ENCODE results near the gene PDCD5. TPM values are rescaled to one million over a fixed set of nuclear protein-coding genes. Genes with fewer than 3 reads are reported as not detected.

The PDCD5 gene
- total and polyA plus RNA-seq, 2 donors (not counting 3 experiments of a cell fraction or from before 2014, with no cell fraction given) = 51.7 to 154 TPM

GRCh38 chr19:32607479-32607878, 26.5 kb downstream of the PDCD5 start:
- H4K20me1 ChIP-seq (replicated peaks; ENCODE audit: control insufficient read depth, extremely low read depth, insufficient read depth, low read length) = no peaks in the 10 kb centered on the region
- FAIRE-seq (no peak), DNase-seq (ENCODE audit: low read depth, low spot score) (no peak)
- H3K36me3 ChIP-seq (ENCODE audit: control insufficient read depth in 2 of 2, extremely low read depth in 1 of 2, insufficient read depth in 2 of 2, low read length in 2 of 2) = peaks cover 5 to 20% of the 10 kb centered on the region in 2 experiments
- no peaks in the 10 kb centered on the region for H3K79me2 ChIP-seq (ENCODE audit: control insufficient read depth, insufficient read depth, low read length)
- H3K9ac ChIP-seq (replicated peaks; ENCODE audit: extremely low read depth, insufficient read depth, low read length) = no peak overlapping the region
- no peaks in the 10 kb centered on the region for H3K9me3 ChIP-seq (replicated peaks; ENCODE audit: control insufficient read depth, insufficient read depth, low read length)
- no peak overlapping the region for H3K4me3 ChIP-seq (replicated peaks in 1 of 3; ENCODE audit: insufficient read depth in 1 of 3, low read depth in 1 of 3, low read length in 3 of 3)
- H3K27me3 ChIP-seq (ENCODE audit: control insufficient read depth in 2 of 2, insufficient read depth in 2 of 2, low read length in 2 of 2) = no peaks in the 10 kb centered on the region
- no TSS peak for BruUV-seq (replicated peaks)
- no peak for TF ChIP-seq MYC (IDR thresholded peaks at IDR 0.05; ENCODE audit: low read depth, low read length)
- no peak for TF ChIP-seq POLR2A (IDR thresholded peaks at IDR 0.05; ENCODE audit: low read depth, low read length)
- TF ChIP-seq GATA2 (IDR thresholded peaks at IDR 0.05; ENCODE audit: insufficient read depth, insufficient read length, low read depth, low read length) = no peak
- TF ChIP-seq, protein P1, sequence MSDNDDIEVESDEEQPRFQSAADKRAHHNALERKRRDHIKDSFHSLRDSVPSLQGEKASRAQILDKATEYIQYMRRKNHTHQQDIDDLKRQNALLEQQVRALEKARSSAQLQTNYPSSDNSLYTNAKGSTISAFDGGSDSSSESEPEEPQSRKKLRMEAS (IDR thresholded peaks at IDR 0.05; ENCODE audit: insufficient read depth, insufficient read length) = no peak
- no peak for TF ChIP-seq FOS (IDR thresholded peaks at IDR 0.05; ENCODE audit: borderline replicate concordance, insufficient read depth, low read length)
- TF ChIP-seq EZH2 (IDR thresholded peaks at IDR 0.05; ENCODE audit: borderline replicate concordance, low read depth, low read length, severe bottlenecking) = no peak
- TF ChIP-seq, protein P2, sequence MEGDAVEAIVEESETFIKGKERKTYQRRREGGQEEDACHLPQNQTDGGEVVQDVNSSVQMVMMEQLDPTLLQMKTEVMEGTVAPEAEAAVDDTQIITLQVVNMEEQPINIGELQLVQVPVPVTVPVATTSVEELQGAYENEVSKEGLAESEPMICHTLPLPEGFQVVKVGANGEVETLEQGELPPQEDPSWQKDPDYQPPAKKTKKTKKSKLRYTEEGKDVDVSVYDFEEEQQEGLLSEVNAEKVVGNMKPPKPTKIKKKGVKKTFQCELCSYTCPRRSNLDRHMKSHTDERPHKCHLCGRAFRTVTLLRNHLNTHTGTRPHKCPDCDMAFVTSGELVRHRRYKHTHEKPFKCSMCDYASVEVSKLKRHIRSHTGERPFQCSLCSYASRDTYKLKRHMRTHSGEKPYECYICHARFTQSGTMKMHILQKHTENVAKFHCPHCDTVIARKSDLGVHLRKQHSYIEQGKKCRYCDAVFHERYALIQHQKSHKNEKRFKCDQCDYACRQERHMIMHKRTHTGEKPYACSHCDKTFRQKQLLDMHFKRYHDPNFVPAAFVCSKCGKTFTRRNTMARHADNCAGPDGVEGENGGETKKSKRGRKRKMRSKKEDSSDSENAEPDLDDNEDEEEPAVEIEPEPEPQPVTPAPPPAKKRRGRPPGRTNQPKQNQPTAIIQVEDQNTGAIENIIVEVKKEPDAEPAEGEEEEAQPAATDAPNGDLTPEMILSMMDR (IDR thresholded peaks at IDR 0.05; ENCODE audit: extremely low read depth in 1 of 2, insufficient read depth in 1 of 2, low read depth in 1 of 2, low read length in 2 of 2) = no peak
- TF ChIP-seq POLR2AphosphoS5 (IDR thresholded peaks at IDR 0.05; ENCODE audit: insufficient read depth, low read depth, low read length) = no peak
- TF ChIP-seq JUN (IDR thresholded peaks at IDR 0.05; ENCODE audit: borderline replicate concordance, insufficient read depth, insufficient read length, low read depth) = no peak
- ChIA-PET CTCF (interaction anchor here (1.4 kb wide), 1 partner anchor 8 kb away, joined by 4 read pairs; no protein-coding TSS in a partner anchor), POLR2A (no interaction called here)
- H3K4me2 ChIP-seq (ENCODE audit: insufficient read depth, low read length) = no peak overlapping the region
- intact Hi-C loops (cut with micrococcal nuclease) (no loop called here), dilution Hi-C loops (cut with MboI; ENCODE audit: extremely low pct_ligation_motif_present, low sequenced_read_pairs) (no loop called here)
- no peak overlapping the region for H3K27ac ChIP-seq (ENCODE audit: insufficient read depth, low read depth, low read length)
- no peaks in the 10 kb centered on the region for H3K4me1 ChIP-seq (ENCODE audit: control insufficient read depth, extremely low read depth, insufficient read depth, low read length)
- no peaks in the 10 kb centered on the region for H3K9me1 ChIP-seq (replicated peaks; ENCODE audit: control insufficient read depth, extremely low read depth, insufficient read depth, low read length)
- H2AFZ ChIP-seq (ENCODE audit: low read depth, low read length) = no peak overlapping the region
